C4-2B (cell line): ENCODE measurements around the gene DLG2.

Source experiments
- CTCF ChIP-seq: fragments of 450-650 bp; conservative IDR thresholded peaks from 2 replicates; pipeline ENCODE4 v1.5.1; 2017; ENCODE audit warnings: mild to moderate bottlenecking
- ZFX ChIP-seq: fragments of 450-650 bp; IDR thresholded peaks from 2 replicates; pipeline ENCODE4 v1.6.1; 2017

GRCh38 chr11:84163116-84163515 lies 1464.0 kb downstream of the DLG2 start:
- TF ChIP-seq CTCF (no peak), ZFX (no peak)
